ENCODE data around the gene SCAMP4. TPM values are rescaled to one million over a fixed set of nuclear protein-coding genes. Genes with fewer than 3 reads are reported as not detected.

SCAMP4 gene
- total RNA-seq, 1 experiment from 2014 or later = 69.8 TPM

- H3F3A ChIP-seq (ENCODE audit: insufficient read depth, low read depth) = peaks cover 6% of the 10 kb centered on the region; the same call in 1 of the 2 replicates
- H3K27me3 ChIP-seq (ENCODE audit: insufficient read depth, low read depth) = no peaks in the 10 kb centered on the region
- H3K27ac ChIP-seq = 0 out of 2 replicates have a peak overlapping the region, but pooled peaks have one; percentile 47
- H3K9me3 ChIP-seq (ENCODE audit: insufficient read depth, low read depth) = no peaks in the 10 kb centered on the region
- intact Hi-C loops (cut with micrococcal nuclease; ENCODE audit: unreplicated experiment) = no loop called here
- peaks cover 6% of the 10 kb centered on the region; the same call in 1 of the 2 replicates for H3K4me1 ChIP-seq (replicated peaks; ENCODE audit: insufficient read depth)
- no peak for TF ChIP-seq EZH2 (IDR thresholded peaks at IDR 0.05; ENCODE audit: low read depth)
- TF ChIP-seq, protein P1, sequence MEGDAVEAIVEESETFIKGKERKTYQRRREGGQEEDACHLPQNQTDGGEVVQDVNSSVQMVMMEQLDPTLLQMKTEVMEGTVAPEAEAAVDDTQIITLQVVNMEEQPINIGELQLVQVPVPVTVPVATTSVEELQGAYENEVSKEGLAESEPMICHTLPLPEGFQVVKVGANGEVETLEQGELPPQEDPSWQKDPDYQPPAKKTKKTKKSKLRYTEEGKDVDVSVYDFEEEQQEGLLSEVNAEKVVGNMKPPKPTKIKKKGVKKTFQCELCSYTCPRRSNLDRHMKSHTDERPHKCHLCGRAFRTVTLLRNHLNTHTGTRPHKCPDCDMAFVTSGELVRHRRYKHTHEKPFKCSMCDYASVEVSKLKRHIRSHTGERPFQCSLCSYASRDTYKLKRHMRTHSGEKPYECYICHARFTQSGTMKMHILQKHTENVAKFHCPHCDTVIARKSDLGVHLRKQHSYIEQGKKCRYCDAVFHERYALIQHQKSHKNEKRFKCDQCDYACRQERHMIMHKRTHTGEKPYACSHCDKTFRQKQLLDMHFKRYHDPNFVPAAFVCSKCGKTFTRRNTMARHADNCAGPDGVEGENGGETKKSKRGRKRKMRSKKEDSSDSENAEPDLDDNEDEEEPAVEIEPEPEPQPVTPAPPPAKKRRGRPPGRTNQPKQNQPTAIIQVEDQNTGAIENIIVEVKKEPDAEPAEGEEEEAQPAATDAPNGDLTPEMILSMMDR (conservative IDR thresholded peaks at IDR 0.05) = no peak
- H3K36me3 ChIP-seq (ENCODE audit: low read depth) = no peaks in the 10 kb centered on the region
- H3K9me2 ChIP-seq (ENCODE audit: insufficient read depth) = no peaks in the 10 kb centered on the region
- peak overlapping the region; percentile 81 for H3K4me3 ChIP-seq
- ChIA-PET CTCF (interaction anchor here (0.6 kb wide), 1 partner anchor 39 kb away, joined by 12 read pairs; no protein-coding TSS in a partner anchor), POLR2A (ENCODE audit: unreplicated experiment) (no interaction called here)
- peaks cover 33% of the 10 kb centered on the region for H4K20me1 ChIP-seq (ENCODE audit: insufficient read depth)
- H3K4me2 ChIP-seq = peak overlapping the region; percentile 79
- peak in 1 of 2 experiments; percentile 61 for DNase-seq
- TSS peak; percentile 38 for BruUV-seq (replicated peaks)
- peak overlapping the region; percentile 58; the same call in 1 of the 2 replicates for H2AFZ ChIP-seq
- H3K79me2 ChIP-seq (ENCODE audit: low read depth) = peaks cover 52% of the 10 kb centered on the region
These were observed 37.1 kb downstream of the SCAMP4 start for GRCh38 chr19:1942078-1942933.

DNA sequence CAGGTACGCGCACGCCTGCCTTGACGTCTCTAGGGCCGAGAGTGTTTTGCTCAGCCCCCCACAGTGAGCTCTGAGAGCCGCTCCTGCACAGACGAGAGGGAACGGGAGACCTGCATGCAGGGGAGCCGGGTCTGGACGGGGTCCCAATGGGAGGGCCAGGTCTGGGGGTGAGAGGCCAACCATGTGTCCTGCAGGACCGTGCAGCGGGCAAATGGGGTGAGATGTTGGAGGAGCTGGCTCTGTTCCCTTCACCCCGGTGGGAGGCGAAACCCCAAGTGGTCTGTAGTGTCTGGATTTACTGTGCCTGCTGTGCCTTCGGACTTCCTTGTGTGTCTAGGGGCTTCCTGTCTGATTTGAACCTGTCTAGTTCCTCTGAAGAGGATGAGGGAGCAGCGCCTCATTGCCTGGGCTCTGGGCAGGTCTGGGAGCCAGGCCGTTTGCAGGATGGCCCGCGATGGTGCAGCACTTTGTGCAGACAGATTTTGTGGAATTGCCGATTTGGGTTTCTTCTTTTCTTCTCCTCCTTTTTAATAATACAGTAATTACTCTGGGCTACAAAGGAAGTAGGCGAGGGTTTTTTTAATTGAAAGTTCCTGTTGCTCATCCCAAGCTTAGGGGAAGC, 37.8 kb downstream of the SCAMP4 start:
- CTCF ChIA-PET = no interaction called here
- H4K20me1 ChIP-seq (ENCODE audit: insufficient read depth) = peaks cover 33% of the 10 kb centered on the region
- POLR2A ChIA-PET (ENCODE audit: unreplicated experiment) = interaction anchor here (0.7 kb wide), 1 partner anchor 209 kb away, joined by 4 read pairs; no protein-coding TSS in a partner anchor

GRCh38 chr19:1943661-1944087, 38.5 kb downstream of the SCAMP4 start:
- CTCF ChIA-PET = no interaction called here
- Histone ChIP-seq H3K79me2 (ENCODE audit: low read depth) (peaks cover 61% of the 10 kb centered on the region), H3F3A (ENCODE audit: insufficient read depth, low read depth) (peaks cover 6% of the 10 kb centered on the region; the same call in 1 of the 2 replicates), H2AFZ (no peak overlapping the region), H3K36me3 (ENCODE audit: low read depth) (no peaks in the 10 kb centered on the region), H3K4me2 (no peak overlapping the region; the same call in 1 of the 2 replicates), H3K9me2 (ENCODE audit: insufficient read depth) (no peaks in the 10 kb centered on the region), H3K27me3 (ENCODE audit: insufficient read depth, low read depth) (no peaks in the 10 kb centered on the region), H3K9me3 (ENCODE audit: insufficient read depth, low read depth) (no peaks in the 10 kb centered on the region), H4K20me1 (ENCODE audit: insufficient read depth) (peaks cover 33% of the 10 kb centered on the region), H3K4me3 (no peak overlapping the region), H3K27ac (no peak overlapping the region), H3K4me1 (replicated peaks; ENCODE audit: insufficient read depth) (peaks cover 6% of the 10 kb centered on the region; the same call in 1 of the 2 replicates)
- BruUV-seq (replicated peaks) = no TSS peak
- POLR2A ChIA-PET (ENCODE audit: unreplicated experiment) = interaction anchor here (0.7 kb wide), 1 partner anchor 208 kb away, joined by 4 read pairs; no protein-coding TSS in a partner anchor
- no peak for TF ChIP-seq EZH2 (IDR thresholded peaks at IDR 0.05; ENCODE audit: low read depth)
- TF ChIP-seq, protein P1 (conservative IDR thresholded peaks at IDR 0.05) = no peak
- DNase-seq = no peak
- intact Hi-C loops (cut with micrococcal nuclease; ENCODE audit: unreplicated experiment) = no loop called here

More for the DNA sequence above, 37.8 kb downstream of the SCAMP4 start:
- Histone ChIP-seq H3K79me2 (ENCODE audit: low read depth) (peaks cover 56% of the 10 kb centered on the region), H3K4me3 (peak overlapping the region; percentile 81; the same call in 1 of the 2 replicates), H3K9me3 (ENCODE audit: insufficient read depth, low read depth) (no peaks in the 10 kb centered on the region), H3K4me2 (peak overlapping the region; percentile 79), H3K27me3 (ENCODE audit: insufficient read depth, low read depth) (no peaks in the 10 kb centered on the region), H3K27ac (no peak overlapping the region), H3K9me2 (ENCODE audit: insufficient read depth) (no peaks in the 10 kb centered on the region), H3K4me1 (replicated peaks; ENCODE audit: insufficient read depth) (peaks cover 6% of the 10 kb centered on the region; the same call in 1 of the 2 replicates), H2AFZ (no peak overlapping the region), H3F3A (ENCODE audit: insufficient read depth, low read depth) (peaks cover 6% of the 10 kb centered on the region; the same call in 1 of the 2 replicates), H3K36me3 (ENCODE audit: low read depth) (no peaks in the 10 kb centered on the region)
- intact Hi-C loops (cut with micrococcal nuclease; ENCODE audit: unreplicated experiment) = no loop called here
- DNase-seq = no peak
- TF ChIP-seq EZH2 (IDR thresholded peaks at IDR 0.05; ENCODE audit: low read depth) = no peak
- TF ChIP-seq, protein P1 (conservative IDR thresholded peaks at IDR 0.05) = no peak
- no TSS peak for BruUV-seq (replicated peaks)
